WTC11 (cell line): ENCODE data around the gene AP5Z1. TPM values are rescaled to one million over a fixed set of nuclear protein-coding genes. Genes with fewer than 3 reads are reported as not detected.

Source experiments
- ATAC-seq: fragments of 200-7000 bp; cut with Tn5 transposase; 2 replicates; pipeline ENCODE4 v1.10.0; 2021; ENCODE audit warnings: mild to moderate bottlenecking, moderate library complexity
- CTCF ChIA-PET: fragments of 300-600 bp; sonication (Branson Sonifier 250); formaldehyde crosslinking; loops from one replicate; lab custom pipeline; 2021; ENCODE audit warnings: antibody characterized with exemption; lab: Charles Lee
- POLR2A ChIA-PET: fragments of 350-600 bp; sonication (Branson Sonifier 250); formaldehyde crosslinking; loops from one replicate; lab custom pipeline; 2021; ENCODE audit warnings: antibody characterized with exemption; lab: Charles Lee
- DNase-seq: peaks from one replicate; pipeline ENCODE4 v3.0.0; 2021; ENCODE audit warnings: low spot score
- H3K27ac Mint-ChIP-seq: 2 replicates; pipeline ENCODE4 v1.8.0; 2021; ENCODE audit warnings: mixed read lengths
- H3K27me3 Mint-ChIP-seq: 2 replicates; pipeline ENCODE4 v1.8.0; 2021; ENCODE audit warnings: low read depth, mild to moderate bottlenecking, moderate library complexity, mixed read lengths
- H3K36me3 Mint-ChIP-seq: 2 replicates; pipeline ENCODE4 v1.8.0; 2021; ENCODE audit warnings: mixed read lengths
- H3K4me1 Mint-ChIP-seq: 2 replicates; pipeline ENCODE4 v1.8.0; 2022; ENCODE audit warnings: mixed read lengths
- H3K4me3 Mint-ChIP-seq: 2 replicates; pipeline ENCODE4 v1.8.0; 2021; ENCODE audit warnings: mild to moderate bottlenecking, moderate library complexity, mixed read lengths
- H3K9me3 Mint-ChIP-seq: 2 replicates; pipeline ENCODE4 v1.8.0; 2021; ENCODE audit warnings: mixed read lengths
- ATF1 ChIP-seq: sonication (generic); formaldehyde crosslinking; IDR thresholded peaks from 2 replicates; pipeline ENCODE4 v1.8.1; 2023; ENCODE audit warnings: mild to moderate bottlenecking, moderate library complexity, missing genetic modification reagents
- CREM ChIP-seq: sonication (generic); formaldehyde crosslinking; IDR thresholded peaks from 2 replicates; pipeline ENCODE4 v1.8.1; 2022; ENCODE audit warnings: mild to moderate bottlenecking, missing genetic modification reagents, moderate library complexity
- ELF4 ChIP-seq: sonication (generic); formaldehyde crosslinking; IDR thresholded peaks from 2 replicates; pipeline ENCODE4 v1.8.1; 2022; ENCODE audit warnings: low read depth, mild to moderate bottlenecking, moderate library complexity, missing genetic modification reagents
- ESRRA ChIP-seq: sonication (generic); formaldehyde crosslinking; IDR thresholded peaks from 2 replicates; pipeline ENCODE4 v1.8.1; 2022; ENCODE audit warnings: mild to moderate bottlenecking, missing genetic modification reagents, borderline replicate concordance
- HMGA2 ChIP-seq: fragments of 250-450 bp; sonication (Bioruptor Pico); IDR thresholded peaks from 2 replicates; pipeline ENCODE4 v1.4.0; 2021; ENCODE audit warnings: mild to moderate bottlenecking, moderate library complexity
- NFE2L1 ChIP-seq: sonication (generic); formaldehyde crosslinking; IDR thresholded peaks from 2 replicates; pipeline ENCODE4 v1.8.1; 2023; ENCODE audit warnings: missing genetic modification reagents
- NR2C2 ChIP-seq: sonication (generic); formaldehyde crosslinking; IDR thresholded peaks from 2 replicates; pipeline ENCODE4 v1.8.0; 2022; ENCODE audit warnings: mild to moderate bottlenecking, missing genetic modification reagents
- SOX15 ChIP-seq: fragments of 250-450 bp; sonication (Bioruptor Pico); IDR thresholded peaks from 2 replicates; pipeline ENCODE4 v1.9.0; 2021; ENCODE audit warnings: mild to moderate bottlenecking
- SP1 ChIP-seq: sonication (generic); formaldehyde crosslinking; conservative IDR thresholded peaks from 2 replicates; pipeline ENCODE4 v1.8.1; 2022; ENCODE audit warnings: missing genetic modification reagents
- TCF7 ChIP-seq: sonication (generic); formaldehyde crosslinking; IDR thresholded peaks from 2 replicates; pipeline ENCODE4 v1.8.0; 2022; ENCODE audit warnings: mild to moderate bottlenecking, low read depth, missing genetic modification reagents, moderate library complexity
- TEAD4 ChIP-seq: sonication (generic); formaldehyde crosslinking; IDR thresholded peaks from 2 replicates; pipeline ENCODE4 v1.8.0; 2022; ENCODE audit warnings: mild to moderate bottlenecking, missing genetic modification reagents
- ZNF219 ChIP-seq: sonication (generic); formaldehyde crosslinking; IDR thresholded peaks from 2 replicates; pipeline ENCODE4 v1.8.0; 2023; ENCODE audit warnings: missing genetic modification reagents, mild to moderate bottlenecking, borderline replicate concordance
- ZNF232 ChIP-seq: sonication (generic); formaldehyde crosslinking; IDR thresholded peaks from 2 replicates; pipeline ENCODE4 v1.8.0; 2022; ENCODE audit warnings: mild to moderate bottlenecking, missing genetic modification reagents
- ZNF396 ChIP-seq: fragments of 250-450 bp; sonication (Bioruptor Pico); IDR thresholded peaks from 2 replicates; pipeline ENCODE4 v1.8.0; 2021; ENCODE audit warnings: mild to moderate bottlenecking, moderate library complexity, borderline replicate concordance
- ZNF416 ChIP-seq: fragments of 250-450 bp; sonication (Bioruptor Pico); IDR thresholded peaks from 2 replicates; pipeline ENCODE4 v1.9.0; 2021; ENCODE audit warnings: mild to moderate bottlenecking, inconsistent platforms
- total RNA-seq: library from RNA; stranded (reverse); gene quantifications from 3 replicates; pipeline ENCODE4 v1.2.3, GENCODE V29; 2021
- TF ChIP-seq, protein P1 (sequence below): sonication (generic); formaldehyde crosslinking; IDR thresholded peaks from 2 replicates; pipeline ENCODE4 v1.8.1; 2023; ENCODE audit warnings: mild to moderate bottlenecking, missing genetic modification reagents
- TF ChIP-seq, protein P2 (sequence below): sonication (generic); formaldehyde crosslinking; IDR thresholded peaks from 2 replicates; pipeline ENCODE4 v1.8.1; 2023; ENCODE audit warnings: mild to moderate bottlenecking, moderate library complexity, missing genetic modification reagents
- TF ChIP-seq, protein P3 (sequence below): sonication (generic); formaldehyde crosslinking; IDR thresholded peaks from 2 replicates; pipeline ENCODE4 v1.8.1; 2023; ENCODE audit warnings: mild to moderate bottlenecking, missing genetic modification reagents, moderate library complexity
- TF ChIP-seq, protein P4 (sequence below): sonication (generic); formaldehyde crosslinking; IDR thresholded peaks from 2 replicates; pipeline ENCODE4 v1.8.0; 2022; ENCODE audit warnings: mild to moderate bottlenecking, missing genetic modification reagents
- TF ChIP-seq, protein P5 (sequence below): sonication (generic); formaldehyde crosslinking; IDR thresholded peaks from 2 replicates; pipeline ENCODE4 v1.8.0; 2022; ENCODE audit warnings: mild to moderate bottlenecking, missing genetic modification reagents
- TF ChIP-seq, protein P6 (sequence below): sonication (generic); formaldehyde crosslinking; IDR thresholded peaks from 2 replicates; pipeline ENCODE4 v1.8.1; 2022; ENCODE audit warnings: missing genetic modification reagents, borderline replicate concordance
- TF ChIP-seq, protein P7 (sequence below): fragments of 250-450 bp; sonication (Bioruptor Pico); IDR thresholded peaks from 2 replicates; pipeline ENCODE4 v1.8.0; 2021; ENCODE audit warnings: mild to moderate bottlenecking
- TF ChIP-seq, protein P8 (sequence below): sonication (generic); formaldehyde crosslinking; conservative IDR thresholded peaks from 2 replicates; pipeline ENCODE4 v1.8.1; 2022; ENCODE audit warnings: mild to moderate bottlenecking, missing genetic modification reagents

AP5Z1 gene
- total RNA-seq, 1 experiment from 2014 or later = 29.4 TPM

DNA sequence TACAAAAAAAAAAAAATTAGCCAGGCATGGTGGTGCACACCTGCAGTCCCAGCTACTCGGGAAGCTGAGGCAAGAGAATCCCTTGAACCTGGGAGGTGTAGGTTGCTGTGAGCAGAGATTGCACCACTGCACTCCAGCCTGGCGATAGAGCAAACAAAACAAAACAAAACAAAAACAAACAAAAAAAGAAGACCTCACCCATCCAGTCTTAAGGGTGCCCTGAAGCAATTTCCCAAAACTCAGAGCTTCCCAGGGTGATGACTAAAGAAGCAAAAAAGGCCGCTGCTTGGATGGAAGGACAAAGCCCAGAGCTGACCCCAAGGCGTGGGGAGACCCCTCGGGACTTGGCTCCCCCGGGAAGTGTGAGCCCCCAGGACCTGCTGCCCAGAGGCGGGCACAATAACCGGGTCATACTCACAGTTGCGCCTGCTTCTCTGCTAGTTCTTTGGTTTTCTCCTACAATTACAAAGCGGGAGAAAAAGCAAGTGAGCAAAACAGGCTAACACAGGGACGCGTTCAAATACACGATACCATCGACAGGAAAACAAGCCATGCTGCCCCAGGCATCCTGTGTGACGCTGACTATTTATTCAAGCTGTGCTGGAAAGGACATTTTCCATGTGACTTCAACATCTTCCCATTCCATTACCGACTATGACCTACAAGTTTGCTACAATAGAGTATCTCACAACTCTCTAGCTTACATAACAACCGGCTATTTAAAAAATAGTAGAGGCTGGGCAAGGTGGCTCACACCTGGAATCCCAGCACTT is 56.5 kb downstream of the AP5Z1 start (continued):
- TF ChIP-seq, protein P1, sequence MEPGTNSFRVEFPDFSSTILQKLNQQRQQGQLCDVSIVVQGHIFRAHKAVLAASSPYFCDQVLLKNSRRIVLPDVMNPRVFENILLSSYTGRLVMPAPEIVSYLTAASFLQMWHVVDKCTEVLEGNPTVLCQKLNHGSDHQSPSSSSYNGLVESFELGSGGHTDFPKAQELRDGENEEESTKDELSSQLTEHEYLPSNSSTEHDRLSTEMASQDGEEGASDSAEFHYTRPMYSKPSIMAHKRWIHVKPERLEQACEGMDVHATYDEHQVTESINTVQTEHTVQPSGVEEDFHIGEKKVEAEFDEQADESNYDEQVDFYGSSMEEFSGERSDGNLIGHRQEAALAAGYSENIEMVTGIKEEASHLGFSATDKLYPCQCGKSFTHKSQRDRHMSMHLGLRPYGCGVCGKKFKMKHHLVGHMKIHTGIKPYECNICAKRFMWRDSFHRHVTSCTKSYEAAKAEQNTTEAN (CRISPR knock-in tag) = no peak
- TF ChIP-seq ZNF396 (CRISPR knock-in tag) (no peak), ESRRA (CRISPR knock-in tag) (no peak), ZNF232 (CRISPR knock-in tag) (no peak)
- TF ChIP-seq, all 79 proteins: peak for 0

DNA sequence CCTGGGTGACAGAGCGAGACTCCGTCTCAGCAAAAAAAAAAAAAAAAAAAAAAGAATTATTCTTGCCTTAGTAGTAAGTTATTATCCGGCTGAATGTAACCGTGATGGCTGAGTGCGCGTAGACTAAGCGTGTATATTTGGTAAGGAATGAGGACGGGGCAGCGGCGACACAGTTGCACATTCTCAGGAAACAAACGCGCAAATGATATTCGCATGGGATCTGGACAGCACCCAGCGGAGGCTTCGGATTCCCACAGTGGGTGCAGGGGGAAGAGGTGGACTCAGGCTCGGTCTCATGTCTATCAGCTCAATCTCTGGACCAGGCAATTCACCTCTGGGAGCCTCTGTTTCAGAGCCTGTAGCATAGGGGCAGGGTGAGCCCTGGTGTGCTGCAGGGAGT is 57.3 kb downstream of the AP5Z1 start:
- no peak overlapping the region for H3K4me3 Mint-ChIP-seq
- POLR2A ChIA-PET = no interaction called here
- H3K36me3 Mint-ChIP-seq = no peaks in the 10 kb centered on the region
- CTCF ChIA-PET = interaction anchor here (0.9 to 5.7 kb wide), 4 partner anchors 13 to 256 kb away, joined by 3 to 83 read pairs (median 5); partner anchors contain the start of gene RADIL
- ATAC-seq = no peak
- no peaks in the 10 kb centered on the region for H3K9me3 Mint-ChIP-seq
- peaks cover 6% of the 10 kb centered on the region for H3K4me1 Mint-ChIP-seq
- H3K27ac Mint-ChIP-seq = no peak overlapping the region
- no peaks in the 10 kb centered on the region for H3K27me3 Mint-ChIP-seq
- no peak for TF ChIP-seq TEAD4 (CRISPR knock-in tag)
- TF ChIP-seq NFE2L1 = no peak
- TF ChIP-seq NR2C2 = no peak
- TF ChIP-seq, all 79 proteins: peak for 0
- DNase-seq = no peak

DNA sequence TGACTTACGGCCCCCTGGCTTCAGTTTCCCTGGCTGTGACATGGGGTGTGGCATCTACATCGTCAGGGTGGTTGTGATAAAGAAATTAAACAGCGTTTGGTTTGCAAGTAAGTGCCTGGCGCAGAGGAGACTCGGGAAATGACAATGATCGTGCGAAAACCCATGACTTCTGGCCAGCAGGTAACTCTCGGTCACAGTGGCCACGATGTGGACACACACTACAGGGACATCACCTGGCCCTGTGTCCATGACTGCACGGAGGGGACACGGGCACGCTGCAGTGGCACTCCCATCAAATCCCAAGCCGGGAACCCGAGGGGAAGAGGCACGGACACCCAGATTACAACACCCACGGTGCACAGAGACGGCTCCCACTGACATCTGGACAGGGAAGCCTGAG is 57.8 kb downstream of the AP5Z1 start:
- H3K27me3 Mint-ChIP-seq = no peaks in the 10 kb centered on the region
- no peaks in the 10 kb centered on the region for H3K36me3 Mint-ChIP-seq
- peaks cover 7% of the 10 kb centered on the region for H3K4me1 Mint-ChIP-seq
- no peak overlapping the region for H3K27ac Mint-ChIP-seq
- no peak for DNase-seq
- POLR2A ChIA-PET = interaction anchor here (0.5 kb wide), 1 partner anchor 10 kb away, joined by 6 read pairs; no protein-coding TSS in a partner anchor
- no peak for ATAC-seq
- CTCF ChIA-PET = interaction anchor here (1.0 to 5.7 kb wide), 3 partner anchors 13 to 248 kb away, joined by 3 to 83 read pairs (median 6); partner anchors contain the start of gene RADIL
- no peaks in the 10 kb centered on the region for H3K9me3 Mint-ChIP-seq
- H3K4me3 Mint-ChIP-seq = no peak overlapping the region
- TF ChIP-seq HMGA2 (no peak), CREM (CRISPR knock-in tag) (no peak), ATF1 (CRISPR knock-in tag) (no peak), SP1 (CRISPR knock-in tag) (no peak), ELF4 (no peak), ZNF219 (CRISPR knock-in tag) (no peak), TCF7 (CRISPR knock-in tag) (no peak), ZNF416 (CRISPR knock-in tag) (no peak), SOX15 (CRISPR knock-in tag) (no peak)
- TF ChIP-seq, protein P2, sequence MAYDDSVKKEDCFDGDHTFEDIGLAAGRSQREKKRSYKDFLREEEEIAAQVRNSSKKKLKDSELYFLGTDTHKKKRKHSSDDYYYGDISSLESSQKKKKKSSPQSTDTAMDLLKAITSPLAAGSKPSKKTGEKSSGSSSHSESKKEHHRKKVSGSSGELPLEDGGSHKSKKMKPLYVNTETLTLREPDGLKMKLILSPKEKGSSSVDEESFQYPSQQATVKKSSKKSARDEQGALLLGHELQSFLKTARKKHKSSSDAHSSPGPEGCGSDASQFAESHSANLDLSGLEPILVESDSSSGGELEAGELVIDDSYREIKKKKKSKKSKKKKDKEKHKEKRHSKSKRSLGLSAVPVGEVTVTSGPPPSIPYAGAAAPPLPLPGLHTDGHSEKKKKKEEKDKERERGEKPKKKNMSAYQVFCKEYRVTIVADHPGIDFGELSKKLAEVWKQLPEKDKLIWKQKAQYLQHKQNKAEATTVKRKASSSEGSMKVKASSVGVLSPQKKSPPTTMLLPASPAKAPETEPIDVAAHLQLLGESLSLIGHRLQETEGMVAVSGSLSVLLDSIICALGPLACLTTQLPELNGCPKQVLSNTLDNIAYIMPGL (CRISPR knock-in tag) = no peak
- TF ChIP-seq, protein P3, sequence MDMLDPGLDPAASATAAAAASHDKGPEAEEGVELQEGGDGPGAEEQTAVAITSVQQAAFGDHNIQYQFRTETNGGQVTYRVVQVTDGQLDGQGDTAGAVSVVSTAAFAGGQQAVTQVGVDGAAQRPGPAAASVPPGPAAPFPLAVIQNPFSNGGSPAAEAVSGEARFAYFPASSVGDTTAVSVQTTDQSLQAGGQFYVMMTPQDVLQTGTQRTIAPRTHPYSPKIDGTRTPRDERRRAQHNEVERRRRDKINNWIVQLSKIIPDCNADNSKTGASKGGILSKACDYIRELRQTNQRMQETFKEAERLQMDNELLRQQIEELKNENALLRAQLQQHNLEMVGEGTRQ (CRISPR knock-in tag) = no peak
- TF ChIP-seq, protein P4, sequence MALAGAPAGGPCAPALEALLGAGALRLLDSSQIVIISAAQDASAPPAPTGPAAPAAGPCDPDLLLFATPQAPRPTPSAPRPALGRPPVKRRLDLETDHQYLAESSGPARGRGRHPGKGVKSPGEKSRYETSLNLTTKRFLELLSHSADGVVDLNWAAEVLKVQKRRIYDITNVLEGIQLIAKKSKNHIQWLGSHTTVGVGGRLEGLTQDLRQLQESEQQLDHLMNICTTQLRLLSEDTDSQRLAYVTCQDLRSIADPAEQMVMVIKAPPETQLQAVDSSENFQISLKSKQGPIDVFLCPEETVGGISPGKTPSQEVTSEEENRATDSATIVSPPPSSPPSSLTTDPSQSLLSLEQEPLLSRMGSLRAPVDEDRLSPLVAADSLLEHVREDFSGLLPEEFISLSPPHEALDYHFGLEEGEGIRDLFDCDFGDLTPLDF (CRISPR knock-in tag) = no peak
- TF ChIP-seq, protein P5, sequence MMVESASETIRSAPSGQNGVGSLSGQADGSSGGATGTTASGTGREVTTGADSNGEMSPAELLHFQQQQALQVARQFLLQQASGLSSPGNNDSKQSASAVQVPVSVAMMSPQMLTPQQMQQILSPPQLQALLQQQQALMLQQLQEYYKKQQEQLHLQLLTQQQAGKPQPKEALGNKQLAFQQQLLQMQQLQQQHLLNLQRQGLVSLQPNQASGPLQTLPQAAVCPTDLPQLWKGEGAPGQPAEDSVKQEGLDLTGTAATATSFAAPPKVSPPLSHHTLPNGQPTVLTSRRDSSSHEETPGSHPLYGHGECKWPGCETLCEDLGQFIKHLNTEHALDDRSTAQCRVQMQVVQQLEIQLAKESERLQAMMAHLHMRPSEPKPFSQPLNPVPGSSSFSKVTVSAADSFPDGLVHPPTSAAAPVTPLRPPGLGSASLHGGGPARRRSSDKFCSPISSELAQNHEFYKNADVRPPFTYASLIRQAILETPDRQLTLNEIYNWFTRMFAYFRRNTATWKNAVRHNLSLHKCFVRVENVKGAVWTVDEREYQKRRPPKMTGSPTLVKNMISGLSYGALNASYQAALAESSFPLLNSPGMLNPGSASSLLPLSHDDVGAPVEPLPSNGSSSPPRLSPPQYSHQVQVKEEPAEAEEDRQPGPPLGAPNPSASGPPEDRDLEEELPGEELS (CRISPR knock-in tag) = no peak
- TF ChIP-seq, protein P6, sequence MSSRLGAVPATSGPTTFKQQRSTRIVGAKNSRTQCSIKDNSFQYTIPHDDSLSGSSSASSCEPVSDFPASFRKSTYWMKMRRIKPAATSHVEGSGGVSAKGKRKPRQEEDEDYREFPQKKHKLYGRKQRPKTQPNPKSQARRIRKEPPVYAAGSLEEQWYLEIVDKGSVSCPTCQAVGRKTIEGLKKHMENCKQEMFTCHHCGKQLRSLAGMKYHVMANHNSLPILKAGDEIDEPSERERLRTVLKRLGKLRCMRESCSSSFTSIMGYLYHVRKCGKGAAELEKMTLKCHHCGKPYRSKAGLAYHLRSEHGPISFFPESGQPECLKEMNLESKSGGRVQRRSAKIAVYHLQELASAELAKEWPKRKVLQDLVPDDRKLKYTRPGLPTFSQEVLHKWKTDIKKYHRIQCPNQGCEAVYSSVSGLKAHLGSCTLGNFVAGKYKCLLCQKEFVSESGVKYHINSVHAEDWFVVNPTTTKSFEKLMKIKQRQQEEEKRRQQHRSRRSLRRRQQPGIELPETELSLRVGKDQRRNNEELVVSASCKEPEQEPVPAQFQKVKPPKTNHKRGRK (CRISPR knock-in tag) = no peak
- TF ChIP-seq, protein P7, sequence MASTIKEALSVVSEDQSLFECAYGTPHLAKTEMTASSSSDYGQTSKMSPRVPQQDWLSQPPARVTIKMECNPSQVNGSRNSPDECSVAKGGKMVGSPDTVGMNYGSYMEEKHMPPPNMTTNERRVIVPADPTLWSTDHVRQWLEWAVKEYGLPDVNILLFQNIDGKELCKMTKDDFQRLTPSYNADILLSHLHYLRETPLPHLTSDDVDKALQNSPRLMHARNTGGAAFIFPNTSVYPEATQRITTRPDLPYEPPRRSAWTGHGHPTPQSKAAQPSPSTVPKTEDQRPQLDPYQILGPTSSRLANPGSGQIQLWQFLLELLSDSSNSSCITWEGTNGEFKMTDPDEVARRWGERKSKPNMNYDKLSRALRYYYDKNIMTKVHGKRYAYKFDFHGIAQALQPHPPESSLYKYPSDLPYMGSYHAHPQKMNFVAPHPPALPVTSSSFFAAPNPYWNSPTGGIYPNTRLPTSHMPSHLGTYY = no peak
- TF ChIP-seq, protein P8, sequence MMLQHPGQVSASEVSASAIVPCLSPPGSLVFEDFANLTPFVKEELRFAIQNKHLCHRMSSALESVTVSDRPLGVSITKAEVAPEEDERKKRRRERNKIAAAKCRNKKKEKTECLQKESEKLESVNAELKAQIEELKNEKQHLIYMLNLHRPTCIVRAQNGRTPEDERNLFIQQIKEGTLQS (CRISPR knock-in tag) = no peak
